NCI-H2171 treated with DMSO at 0.1 percent for 48 hours (cell line): Measurements from ENCODE around the gene CAMK1D.
A peak's percentile ranks its signal among the peaks of the same experiment; 100 is the strongest.

ENCODE experiments used
- DNase-seq: peaks from one replicate; lab custom pipeline; 2025; lab: John Stamatoyannopoulos, UW

CAMK1D gene

GRCh38 chr10:12768156-12769100 is 419.1 kb downstream of the CAMK1D start:
- no peak for DNase-seq

GRCh38 chr10:12769323-12770044 is 420.1 kb downstream of the CAMK1D start:
- DNase-seq: no peak

GRCh38 chr10:12771981-12772760 is 422.8 kb downstream of the CAMK1D start:
- DNase-seq: no peak

- no peak for DNase-seq
Measured at GRCh38 chr10:12772797-12773587, 423.6 kb downstream of the CAMK1D start.

- no peak for DNase-seq
Measured at GRCh38 chr10:12774204-12774894, 425.0 kb downstream of the CAMK1D start.

GRCh38 chr10:12777840-12778585 is 428.7 kb downstream of the CAMK1D start:
- DNase-seq: no peak

GRCh38 chr10:12780634-12781601 is 431.6 kb downstream of the CAMK1D start:
- DNase-seq: no peak

- DNase-seq: no peak
Measured at GRCh38 chr10:12781976-12782375, 432.6 kb downstream of the CAMK1D start.

- peak; percentile 11 for DNase-seq
Measured at GRCh38 chr10:12782537-12782936, 433.2 kb downstream of the CAMK1D start.

- DNase-seq: no peak
Measured at GRCh38 chr10:12783293-12783692, 433.9 kb downstream of the CAMK1D start.

- no peak for DNase-seq
Measured at GRCh38 chr10:12784646-12785045, 435.3 kb downstream of the CAMK1D start.

GRCh38 chr10:12785415-12785831 is 436.1 kb downstream of the CAMK1D start:
- no peak for DNase-seq

- DNase-seq: no peak
Measured at GRCh38 chr10:12787297-12787696, 437.9 kb downstream of the CAMK1D start.

GRCh38 chr10:12788277-12788676 is 438.9 kb downstream of the CAMK1D start:
- DNase-seq: no peak

GRCh38 chr10:12790270-12790669 is 440.9 kb downstream of the CAMK1D start:
- DNase-seq: no peak

- no peak for DNase-seq
Measured at GRCh38 chr10:12791728-12792127, 442.4 kb downstream of the CAMK1D start.

GRCh38 chr10:12792889-12793556 is 443.7 kb downstream of the CAMK1D start:
- DNase-seq: no peak
